ENCODE data around the gene OPTN.
"Not testable (repeated sequence)": the region's sequence is repeated elsewhere in the genome, so short reads cannot be mapped to it uniquely, and the experiment has no call there.

Gene OPTN

GRCh38 chr10:13099666-13100348 lies at the start of gene OPTN:
OPTN (plus strand) TSS chr10:13100163; CDS start chr10:13109123, 8,960 bp downstream.
- Histone ChIP-seq H3K4me3 (ENCODE audit: low read length) (peak within 1 kb of the TSS; percentile 81), H3K9me3 (ENCODE audit: insufficient read depth, low read depth, low read length) (no peaks in the 10 kb centered on the region), H3K4me1 (ENCODE audit: insufficient read depth, low read length) (no peaks in the 10 kb centered on the region), H3K9ac (ENCODE audit: low read depth, low read length) (peak within 1 kb of the TSS; percentile 62; the same call in 1 of the 2 replicates), H3K27me3 (ENCODE audit: insufficient read depth, low read length) (peaks cover 9% of the 10 kb centered on the region), H3K27ac (ENCODE audit: low read length) (no peak within 1 kb of the TSS), H3K36me3 (ENCODE audit: insufficient read depth, low read depth, low read length) (no peaks in the 10 kb centered on the region)

DNA sequence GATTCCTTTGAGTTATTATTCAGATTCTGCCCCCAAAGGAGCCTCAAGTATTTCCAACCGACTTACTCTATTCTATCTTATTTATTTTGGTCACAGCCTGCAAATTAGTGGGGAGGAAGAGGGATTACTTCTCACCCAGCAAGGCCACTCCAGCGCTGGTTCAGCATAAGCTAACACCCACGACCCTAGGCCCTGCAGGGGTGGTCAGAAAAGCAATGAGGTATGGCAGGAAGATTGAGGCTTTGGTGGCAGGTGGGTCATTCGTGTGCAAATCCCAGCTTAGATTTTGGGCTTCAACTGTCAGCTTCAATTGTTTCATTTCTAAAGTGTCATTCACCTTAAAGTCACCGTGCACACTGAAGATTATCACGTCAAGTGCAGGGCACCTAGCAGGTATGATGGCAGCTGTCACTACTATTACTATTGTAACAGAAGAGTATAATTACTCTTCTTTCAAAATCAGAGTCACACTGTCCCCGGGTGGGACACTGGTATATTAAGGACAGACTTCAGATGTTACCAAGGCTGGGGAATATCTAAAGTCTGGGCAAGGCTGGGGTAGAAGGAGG lies 48.8 kb upstream of the OPTN start:
- Histone ChIP-seq H3K9ac (ENCODE audit: low read depth, low read length) (no peak overlapping the region), H3K27ac (ENCODE audit: low read length) (no peak overlapping the region)

DNA sequence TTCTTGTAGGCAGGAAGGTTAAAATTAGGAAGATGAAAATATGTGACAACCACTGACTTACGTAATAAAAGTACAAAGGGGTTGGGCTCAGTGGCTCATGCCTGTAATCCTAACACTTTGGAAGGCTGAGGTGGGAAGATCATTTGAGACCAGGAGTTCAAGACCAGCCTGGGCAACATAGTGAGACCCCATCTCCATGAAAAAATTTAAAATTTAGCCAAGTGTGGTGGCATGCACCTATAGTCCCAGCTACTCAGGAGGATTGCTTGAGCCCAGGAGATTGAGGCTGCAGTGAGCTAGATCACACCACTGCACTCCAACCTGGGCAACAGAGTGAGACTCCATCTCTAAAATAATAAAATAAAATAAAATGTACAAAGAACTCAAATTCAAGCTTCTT lies 46.8 kb upstream of the OPTN start:
- H3K4me1 ChIP-seq (ENCODE audit: insufficient read depth, low read length); H3K27me3 ChIP-seq (ENCODE audit: insufficient read depth, low read length); H3K9me3 ChIP-seq (ENCODE audit: insufficient read depth, low read depth, low read length); H3K36me3 ChIP-seq (ENCODE audit: insufficient read depth, low read depth, low read length); H3K27ac ChIP-seq (ENCODE audit: low read length); H3K9ac ChIP-seq (ENCODE audit: low read depth, low read length); H3K4me3 ChIP-seq (ENCODE audit: low read length): not testable (repeated sequence)

More for the DNA sequence above, 48.8 kb upstream of the OPTN start:
- Histone ChIP-seq H3K36me3 (ENCODE audit: insufficient read depth, low read depth, low read length) (no peaks in the 10 kb centered on the region), H3K4me3 (ENCODE audit: low read length) (no peak overlapping the region), H3K4me1 (ENCODE audit: insufficient read depth, low read length) (peaks cover 9% of the 10 kb centered on the region; the same call in 1 of the 2 replicates), H3K27me3 (ENCODE audit: insufficient read depth, low read length) (no peaks in the 10 kb centered on the region), H3K9me3 (ENCODE audit: insufficient read depth, low read depth, low read length) (no peaks in the 10 kb centered on the region)

GRCh38 chr10:13053794-13054462 lies 46.0 kb upstream of the OPTN start:
- no peaks in the 10 kb centered on the region for H3K9me3 ChIP-seq (ENCODE audit: insufficient read depth, low read depth, low read length)
- H3K9ac ChIP-seq (ENCODE audit: low read depth, low read length): no peak overlapping the region
- no peaks in the 10 kb centered on the region for H3K27me3 ChIP-seq (ENCODE audit: insufficient read depth, low read length)
- no peak overlapping the region for H3K27ac ChIP-seq (ENCODE audit: low read length)
- H3K36me3 ChIP-seq (ENCODE audit: insufficient read depth, low read depth, low read length): no peaks in the 10 kb centered on the region
- H3K4me1 ChIP-seq (ENCODE audit: insufficient read depth, low read length): peaks cover 9% of the 10 kb centered on the region; the same call in 1 of the 2 replicates
- H3K4me3 ChIP-seq (ENCODE audit: low read length): no peak overlapping the region

DNA sequence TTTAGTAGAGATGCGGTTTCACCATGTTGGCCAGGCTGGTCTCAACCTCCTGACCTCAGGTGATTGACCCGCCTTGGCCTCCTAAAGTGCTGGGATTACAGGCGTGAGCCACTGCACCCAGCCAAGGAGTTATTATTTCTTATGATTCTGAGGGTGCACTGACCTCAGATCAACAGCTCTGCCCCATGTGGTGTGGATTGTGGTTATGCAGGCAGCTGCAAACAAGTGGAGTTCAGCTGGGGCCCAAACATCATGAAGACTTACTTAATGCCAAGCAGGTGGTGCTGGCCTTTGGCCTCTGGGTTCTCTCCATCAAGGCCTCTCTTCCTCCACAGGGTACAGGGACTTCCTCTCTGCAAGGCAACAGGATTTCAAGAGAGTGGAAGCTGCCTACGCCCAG lies 45.1 kb upstream of the OPTN start:
- Histone ChIP-seq H3K9me3 (ENCODE audit: insufficient read depth, low read depth, low read length) (no peaks in the 10 kb centered on the region), H3K27ac (ENCODE audit: low read length) (no peak overlapping the region), H3K4me3 (ENCODE audit: low read length) (no peak overlapping the region), H3K36me3 (ENCODE audit: insufficient read depth, low read depth, low read length) (no peaks in the 10 kb centered on the region), H3K4me1 (ENCODE audit: insufficient read depth, low read length) (peaks cover 6% of the 10 kb centered on the region; the same call in 1 of the 2 replicates), H3K9ac (ENCODE audit: low read depth, low read length) (no peak overlapping the region), H3K27me3 (ENCODE audit: insufficient read depth, low read length) (no peaks in the 10 kb centered on the region)

DNA sequence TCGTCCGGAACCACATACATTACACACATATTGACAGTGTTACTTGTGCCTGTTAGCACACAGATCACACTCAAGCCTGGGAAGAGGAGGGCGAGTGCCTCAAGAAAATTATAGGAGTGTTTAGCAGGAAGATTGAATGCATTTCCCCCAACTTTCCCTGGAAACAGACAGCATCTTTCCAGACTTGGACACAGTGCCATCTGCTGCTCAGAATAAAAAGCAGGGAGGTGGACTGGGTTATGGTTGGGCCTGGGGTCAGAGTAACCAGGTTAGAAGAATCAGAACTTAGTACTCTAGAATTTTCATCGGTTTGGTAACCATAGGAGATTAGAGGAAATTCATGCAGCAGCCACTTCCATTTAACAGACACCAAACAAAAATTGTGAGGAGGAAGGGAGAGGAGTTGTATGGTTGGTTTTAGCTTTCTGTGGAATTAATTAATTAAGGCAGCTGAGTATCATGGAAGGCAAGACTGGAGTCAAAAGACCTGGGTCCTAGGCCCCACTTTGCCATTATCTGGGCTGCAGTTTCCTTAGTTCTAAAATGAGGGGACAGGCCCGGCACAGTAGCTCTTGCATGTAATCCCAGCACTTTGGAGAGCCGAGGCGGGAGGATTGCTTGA lies 43.4 kb upstream of the OPTN start:
- peaks cover 4% of the 10 kb centered on the region; the same call in 1 of the 2 replicates for H3K4me1 ChIP-seq (ENCODE audit: insufficient read depth, low read length)
- no peak overlapping the region for H3K9ac ChIP-seq (ENCODE audit: low read depth, low read length)
- H3K9me3 ChIP-seq (ENCODE audit: insufficient read depth, low read depth, low read length): no peaks in the 10 kb centered on the region
- H3K27me3 ChIP-seq (ENCODE audit: insufficient read depth, low read length): no peaks in the 10 kb centered on the region
- H3K4me3 ChIP-seq (ENCODE audit: low read length): no peak overlapping the region
- no peaks in the 10 kb centered on the region for H3K36me3 ChIP-seq (ENCODE audit: insufficient read depth, low read depth, low read length)
- H3K27ac ChIP-seq (ENCODE audit: low read length): no peak overlapping the region

DNA sequence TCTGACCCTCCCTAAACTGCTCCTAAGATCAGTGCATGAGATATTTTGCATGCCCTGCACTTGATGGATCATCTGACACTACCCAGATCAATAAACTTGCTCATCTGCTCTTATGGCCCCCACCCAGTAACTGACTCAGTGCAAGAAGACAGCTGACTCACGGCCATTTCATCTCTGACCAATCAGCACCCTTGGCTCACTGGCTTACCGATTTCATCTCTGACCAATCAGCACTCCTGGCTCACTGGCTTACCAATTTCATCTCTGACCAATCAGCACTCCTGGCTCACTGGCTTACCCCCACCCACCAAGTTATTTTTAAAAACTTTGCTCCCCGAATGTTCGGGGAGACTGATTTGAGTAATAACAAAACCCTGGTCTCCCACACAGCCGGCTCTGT lies 37.2 kb upstream of the OPTN start:
- H3K27ac ChIP-seq (ENCODE audit: low read length): no peak overlapping the region
- no peak overlapping the region for H3K9ac ChIP-seq (ENCODE audit: low read depth, low read length)
- H3K4me1 ChIP-seq (ENCODE audit: insufficient read depth, low read length): peaks cover 3% of the 10 kb centered on the region; the same call in 1 of the 2 replicates
- H3K27me3 ChIP-seq (ENCODE audit: insufficient read depth, low read length): no peaks in the 10 kb centered on the region
- H3K9me3 ChIP-seq (ENCODE audit: insufficient read depth, low read depth, low read length): no peaks in the 10 kb centered on the region
- H3K36me3 ChIP-seq (ENCODE audit: insufficient read depth, low read depth, low read length): no peaks in the 10 kb centered on the region
- H3K4me3 ChIP-seq (ENCODE audit: low read length): no peak overlapping the region

GRCh38 chr10:13066527-13066926 lies 33.4 kb upstream of the OPTN start:
- Histone ChIP-seq H3K27ac (ENCODE audit: low read length) (no peak overlapping the region), H3K36me3 (ENCODE audit: insufficient read depth, low read depth, low read length) (no peaks in the 10 kb centered on the region), H3K9ac (ENCODE audit: low read depth, low read length) (no peak overlapping the region), H3K27me3 (ENCODE audit: insufficient read depth, low read length) (no peaks in the 10 kb centered on the region), H3K9me3 (ENCODE audit: insufficient read depth, low read depth, low read length) (peaks cover 6% of the 10 kb centered on the region), H3K4me1 (ENCODE audit: insufficient read depth, low read length) (peaks cover 3% of the 10 kb centered on the region; the same call in 1 of the 2 replicates), H3K4me3 (ENCODE audit: low read length) (no peak overlapping the region)

DNA sequence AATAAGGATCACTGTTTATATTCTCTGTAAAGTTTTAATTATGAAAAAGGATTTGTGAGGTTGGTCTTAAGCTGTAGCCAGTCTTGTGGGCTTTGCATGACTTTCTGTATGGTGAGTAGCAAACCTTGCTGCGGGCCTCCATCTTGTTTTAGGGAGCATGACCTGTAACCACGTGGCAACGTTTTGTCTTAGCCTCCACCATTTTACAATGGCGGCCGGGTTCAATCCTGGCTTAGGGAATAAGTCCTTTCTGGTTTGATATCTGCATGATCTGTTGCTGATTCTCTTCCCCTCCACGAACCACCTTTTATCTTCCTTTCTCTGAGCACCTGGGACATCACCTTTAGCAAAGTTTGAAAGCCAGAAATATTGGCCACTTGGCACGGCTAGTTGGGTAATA lies 32.5 kb upstream of the OPTN start:
- Histone ChIP-seq H3K9ac (ENCODE audit: low read depth, low read length) (no peak overlapping the region), H3K36me3 (ENCODE audit: insufficient read depth, low read depth, low read length) (no peaks in the 10 kb centered on the region), H3K27ac (ENCODE audit: low read length) (no peak overlapping the region), H3K4me1 (ENCODE audit: insufficient read depth, low read length) (peaks cover 3% of the 10 kb centered on the region; the same call in 1 of the 2 replicates), H3K9me3 (ENCODE audit: insufficient read depth, low read depth, low read length) (peaks cover 13% of the 10 kb centered on the region), H3K27me3 (ENCODE audit: insufficient read depth, low read length) (no peaks in the 10 kb centered on the region), H3K4me3 (ENCODE audit: low read length) (no peak overlapping the region)

DNA sequence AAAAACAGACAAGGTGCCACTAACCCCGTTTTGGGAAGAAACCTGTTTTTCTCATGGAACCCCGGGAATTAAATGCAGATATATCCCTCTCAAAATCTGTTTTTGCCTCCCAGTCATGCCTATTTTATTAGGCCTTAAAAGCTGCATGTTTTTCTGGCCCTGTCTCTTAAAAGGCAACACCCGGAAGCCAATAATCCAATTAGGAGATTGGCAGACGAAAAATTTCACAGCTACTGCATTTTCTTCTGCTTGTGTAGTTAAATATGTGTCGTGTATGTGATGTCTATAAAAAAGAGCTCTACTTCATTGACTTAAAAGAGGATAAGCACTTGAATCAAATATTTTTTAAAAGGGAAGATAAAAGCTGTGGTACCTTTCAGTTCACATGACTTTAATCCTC lies 31.9 kb upstream of the OPTN start:
- Histone ChIP-seq H3K9ac (ENCODE audit: low read depth, low read length) (no peak overlapping the region), H3K4me1 (ENCODE audit: insufficient read depth, low read length) (peaks cover 3% of the 10 kb centered on the region; the same call in 1 of the 2 replicates), H3K4me3 (ENCODE audit: low read length) (no peak overlapping the region), H3K9me3 (ENCODE audit: insufficient read depth, low read depth, low read length) (peaks cover 13% of the 10 kb centered on the region), H3K36me3 (ENCODE audit: insufficient read depth, low read depth, low read length) (no peaks in the 10 kb centered on the region), H3K27ac (ENCODE audit: low read length) (no peak overlapping the region), H3K27me3 (ENCODE audit: insufficient read depth, low read length) (no peaks in the 10 kb centered on the region)

DNA sequence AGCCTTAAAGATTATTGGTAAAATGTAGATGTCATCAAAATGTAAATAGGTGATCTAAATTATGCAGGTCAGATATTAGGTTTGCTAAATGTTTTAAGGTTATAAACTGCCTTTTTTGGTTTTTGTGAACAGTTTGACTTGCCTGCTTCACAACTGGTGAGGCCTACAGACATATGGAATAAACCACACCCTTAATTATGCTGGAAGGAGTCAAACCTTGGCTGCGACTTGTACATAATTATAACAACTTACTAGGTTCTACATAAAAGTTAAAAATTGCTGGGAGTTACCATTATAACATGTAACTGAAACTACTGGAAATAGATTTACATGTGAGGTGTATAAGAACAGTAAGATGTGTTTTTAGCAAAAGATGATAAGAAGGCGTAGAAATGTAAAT lies 31.5 kb upstream of the OPTN start:
- no peaks in the 10 kb centered on the region for H3K36me3 ChIP-seq (ENCODE audit: insufficient read depth, low read depth, low read length)
- no peak overlapping the region for H3K9ac ChIP-seq (ENCODE audit: low read depth, low read length)
- H3K27ac ChIP-seq (ENCODE audit: low read length): no peak overlapping the region
- peaks cover 3% of the 10 kb centered on the region; the same call in 1 of the 2 replicates for H3K4me1 ChIP-seq (ENCODE audit: insufficient read depth, low read length)
- H3K27me3 ChIP-seq (ENCODE audit: insufficient read depth, low read length): no peaks in the 10 kb centered on the region
- no peak overlapping the region for H3K4me3 ChIP-seq (ENCODE audit: low read length)
- H3K9me3 ChIP-seq (ENCODE audit: insufficient read depth, low read depth, low read length): peaks cover 13% of the 10 kb centered on the region
